Type B pancreatic cell (in vitro differentiated cells): ENCODE results near the gene DOCK4. TPM values are rescaled to one million over a fixed set of nuclear protein-coding genes. Genes with fewer than 3 reads are reported as not detected.
A peak's percentile ranks its signal among the peaks of the same experiment; 100 is the strongest.

Experiments used
- DNase-seq: peaks from one replicate; pipeline ENCODE4 v3.0.0; 2021; ENCODE audit warnings: mixed read lengths; ENCODE audit not compliant: unreplicated experiment; ENCODE audit errors: extremely low spot score
- H3K27ac Mint-ChIP-seq: 2 replicates; pipeline ENCODE4 v1.8.0; 2021; ENCODE audit warnings: mild to moderate bottlenecking, mixed read lengths
- H3K27me3 Mint-ChIP-seq: 2 replicates; pipeline ENCODE4 v1.8.0; 2021; ENCODE audit warnings: mixed read lengths
- H3K36me3 Mint-ChIP-seq: 2 replicates; pipeline ENCODE4 v1.8.0; 2021; ENCODE audit warnings: mixed read lengths
- H3K4me1 Mint-ChIP-seq: one replicate; pipeline ENCODE4 v1.8.0; 2021; ENCODE audit warnings: mixed read lengths; ENCODE audit not compliant: unreplicated experiment
- H3K4me3 Mint-ChIP-seq: 2 replicates; pipeline ENCODE4 v1.8.0; 2021; ENCODE audit warnings: mild to moderate bottlenecking, mixed read lengths
- H3K9me3 Mint-ChIP-seq: 2 replicates; pipeline ENCODE4 v1.8.0; 2021; ENCODE audit warnings: mixed read lengths
- CTCF ChIP-seq: fragments of 200-600 bp; sonication (generic); conservative IDR thresholded peaks from 2 replicates; pipeline ENCODE4 v1.5.0; 2021; ENCODE audit warnings: antibody characterized with exemption, mild to moderate bottlenecking
- total RNA-seq: library from RNA; stranded (reverse); gene quantifications from 2 replicates; pipeline ENCODE4 v1.2.1, GENCODE V29; 2021; ENCODE audit warnings: low replicate concordance

The DOCK4 gene
- total RNA-seq, 1 donor from 2014 or later = 24.6 TPM

DNA sequence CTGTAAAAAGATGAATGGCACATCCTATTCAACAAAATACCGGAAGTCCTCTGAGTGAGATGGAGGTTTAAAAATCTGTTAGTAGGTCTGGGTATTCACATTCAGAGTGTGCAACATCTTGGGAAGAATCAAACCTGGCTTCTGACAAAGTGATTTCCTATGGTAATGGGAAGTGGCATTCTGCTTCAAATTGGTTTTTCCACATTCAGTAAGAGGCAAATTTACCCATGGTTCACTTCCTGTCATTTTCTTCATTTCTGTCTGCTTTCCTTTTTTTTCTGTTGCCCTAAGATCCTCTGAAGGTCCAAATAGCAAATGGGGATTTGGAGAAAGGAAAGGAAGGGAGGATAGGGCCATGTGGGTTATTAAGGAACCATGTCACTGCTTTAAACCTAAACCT, 218.3 kb downstream of the DOCK4 start:
- H3K27ac Mint-ChIP-seq = no peak overlapping the region
- peaks cover 31% of the 10 kb centered on the region for H3K36me3 Mint-ChIP-seq
- peaks cover 12% of the 10 kb centered on the region for H3K4me1 Mint-ChIP-seq

GRCh38 chr7:111987115-111987826, 218.9 kb downstream of the DOCK4 start:
- peaks cover 32% of the 10 kb centered on the region for H3K36me3 Mint-ChIP-seq
- H3K27me3 Mint-ChIP-seq = no peaks in the 10 kb centered on the region
- peaks cover 12% of the 10 kb centered on the region for H3K4me1 Mint-ChIP-seq
- no peaks in the 10 kb centered on the region for H3K9me3 Mint-ChIP-seq
- peak overlapping the region; percentile 44 for H3K27ac Mint-ChIP-seq
- no peak for TF ChIP-seq CTCF
- no peak overlapping the region for H3K4me3 Mint-ChIP-seq
- no peak for DNase-seq

More for the DNA sequence above, 218.3 kb downstream of the DOCK4 start:
- DNase-seq = no peak
- Mint-ChIP-seq H3K4me3 (no peak overlapping the region), H3K27me3 (no peaks in the 10 kb centered on the region), H3K9me3 (no peaks in the 10 kb centered on the region)
- no peak for TF ChIP-seq CTCF

- no peak for TF ChIP-seq CTCF
- no peaks in the 10 kb centered on the region for H3K27me3 Mint-ChIP-seq
- no peak for DNase-seq
- no peak overlapping the region for H3K27ac Mint-ChIP-seq
- H3K36me3 Mint-ChIP-seq = peaks cover 32% of the 10 kb centered on the region
- H3K4me1 Mint-ChIP-seq = peaks cover 12% of the 10 kb centered on the region
- no peak overlapping the region for H3K4me3 Mint-ChIP-seq
- H3K9me3 Mint-ChIP-seq = no peaks in the 10 kb centered on the region
These were observed 219.6 kb downstream of the DOCK4 start for GRCh38 chr7:111986601-111987000.

DNA sequence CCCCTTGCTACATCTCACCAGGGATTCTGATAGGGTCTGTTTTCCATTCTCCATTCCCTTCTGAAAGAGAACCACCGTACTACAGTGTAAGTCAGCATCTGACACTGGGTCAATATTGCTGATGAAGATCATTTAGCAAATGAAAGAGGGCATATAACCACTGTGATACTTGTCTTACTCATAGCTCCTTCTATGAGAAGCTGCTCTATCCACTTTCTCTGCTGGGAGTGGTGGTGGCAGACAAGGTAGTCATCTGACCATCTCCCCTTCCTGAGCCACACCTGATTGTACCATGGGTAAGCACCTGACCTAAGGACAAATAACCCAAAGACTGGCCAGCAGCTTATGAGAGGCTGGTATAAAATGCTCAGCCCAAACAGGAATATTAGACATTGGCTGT, 220.4 kb downstream of the DOCK4 start:
- Mint-ChIP-seq H3K4me3 (no peak overlapping the region), H3K27ac (no peak overlapping the region), H3K36me3 (peaks cover 32% of the 10 kb centered on the region), H3K4me1 (peaks cover 11% of the 10 kb centered on the region), H3K9me3 (no peaks in the 10 kb centered on the region), H3K27me3 (no peaks in the 10 kb centered on the region)
- DNase-seq = no peak
- no peak for TF ChIP-seq CTCF

GRCh38 chr7:111982804-111983203, 223.4 kb downstream of the DOCK4 start:
- no peak for TF ChIP-seq CTCF
- Mint-ChIP-seq H3K9me3 (no peaks in the 10 kb centered on the region), H3K4me1 (peaks cover 4% of the 10 kb centered on the region), H3K4me3 (no peak overlapping the region), H3K27ac (no peak overlapping the region), H3K27me3 (no peaks in the 10 kb centered on the region), H3K36me3 (peaks cover 28% of the 10 kb centered on the region)
- no peak for DNase-seq

DNA sequence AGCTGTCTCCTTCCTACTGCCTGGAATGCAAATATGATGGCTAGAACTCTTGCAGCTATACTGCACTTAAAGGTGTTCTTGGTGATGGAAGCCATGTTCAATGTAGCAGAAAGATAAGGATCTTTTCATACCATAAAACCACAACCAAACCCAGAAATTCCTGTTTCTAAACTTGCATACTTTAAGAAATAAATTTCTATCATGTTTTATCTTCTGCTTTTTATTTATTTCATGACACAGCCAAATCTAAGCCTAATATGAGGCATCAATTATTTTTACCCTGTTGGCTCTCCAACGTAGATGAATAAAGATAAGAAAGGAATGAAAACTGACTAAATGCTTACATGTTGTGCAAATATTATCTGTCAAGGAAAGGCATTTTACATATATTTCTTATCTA, 224.1 kb downstream of the DOCK4 start:
- no peak for TF ChIP-seq CTCF
- no peaks in the 10 kb centered on the region for H3K9me3 Mint-ChIP-seq
- no peak for DNase-seq
- peaks cover 2% of the 10 kb centered on the region for H3K4me1 Mint-ChIP-seq
- H3K4me3 Mint-ChIP-seq = no peak overlapping the region
- no peaks in the 10 kb centered on the region for H3K27me3 Mint-ChIP-seq
- H3K27ac Mint-ChIP-seq = no peak overlapping the region
- peaks cover 29% of the 10 kb centered on the region for H3K36me3 Mint-ChIP-seq
